ENCODE results near the gene RPUSD4.

The RPUSD4 gene

DNA sequence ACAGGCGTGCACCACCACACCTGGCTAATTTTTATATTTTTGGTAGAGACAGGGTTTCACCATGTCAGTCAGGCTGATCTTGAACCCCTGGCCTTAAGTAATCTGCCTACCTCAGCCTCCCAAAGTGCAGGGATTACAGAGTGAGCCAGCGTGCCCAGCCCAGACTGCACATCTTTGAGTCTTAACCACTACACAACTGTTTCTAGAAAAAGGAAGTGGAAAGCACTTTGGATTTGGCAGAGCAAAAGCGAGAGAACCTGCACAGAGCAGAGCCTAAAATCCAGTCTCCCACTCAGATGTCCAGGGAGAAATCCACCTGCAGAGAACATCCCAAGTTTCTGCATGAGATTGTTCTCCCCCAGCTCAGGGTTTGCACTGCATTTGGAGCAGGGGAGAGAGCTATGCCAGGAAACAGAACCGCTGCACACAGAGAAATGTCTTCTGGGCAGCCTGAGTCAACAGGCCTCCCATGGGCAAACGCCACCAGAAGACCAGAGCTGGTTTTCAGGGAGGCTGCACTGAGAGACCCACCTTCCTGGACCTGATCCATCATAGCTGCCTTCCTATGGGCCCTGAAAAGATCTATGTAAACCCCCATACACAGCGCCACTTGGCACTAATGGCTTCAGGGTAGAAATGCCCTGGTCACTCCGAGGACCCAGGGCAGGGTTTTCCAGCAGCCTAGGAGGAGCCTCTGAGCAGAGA lies 54.0 kb downstream of the RPUSD4 start:
- DNase-seq, result no peak

DNA sequence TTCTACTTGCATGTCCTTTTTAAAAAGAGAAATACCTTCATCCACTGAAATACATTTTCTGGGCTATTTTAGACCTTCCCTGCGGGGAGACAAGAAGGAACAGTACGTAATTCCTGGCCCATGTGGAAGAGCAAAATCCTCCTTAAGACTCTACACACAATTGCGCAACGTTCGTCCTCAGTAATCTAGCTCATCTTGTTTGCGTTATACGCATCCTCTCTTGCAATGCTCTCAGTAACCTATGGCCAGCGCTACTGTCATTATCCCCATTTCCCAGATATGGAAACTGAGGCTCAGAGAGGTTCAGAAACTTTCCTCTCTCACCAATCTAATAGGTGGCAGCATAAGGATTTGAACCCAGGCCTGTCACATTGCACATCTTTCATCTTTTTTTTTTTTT lies 54.6 kb downstream of the RPUSD4 start:
- no peak for DNase-seq

DNA sequence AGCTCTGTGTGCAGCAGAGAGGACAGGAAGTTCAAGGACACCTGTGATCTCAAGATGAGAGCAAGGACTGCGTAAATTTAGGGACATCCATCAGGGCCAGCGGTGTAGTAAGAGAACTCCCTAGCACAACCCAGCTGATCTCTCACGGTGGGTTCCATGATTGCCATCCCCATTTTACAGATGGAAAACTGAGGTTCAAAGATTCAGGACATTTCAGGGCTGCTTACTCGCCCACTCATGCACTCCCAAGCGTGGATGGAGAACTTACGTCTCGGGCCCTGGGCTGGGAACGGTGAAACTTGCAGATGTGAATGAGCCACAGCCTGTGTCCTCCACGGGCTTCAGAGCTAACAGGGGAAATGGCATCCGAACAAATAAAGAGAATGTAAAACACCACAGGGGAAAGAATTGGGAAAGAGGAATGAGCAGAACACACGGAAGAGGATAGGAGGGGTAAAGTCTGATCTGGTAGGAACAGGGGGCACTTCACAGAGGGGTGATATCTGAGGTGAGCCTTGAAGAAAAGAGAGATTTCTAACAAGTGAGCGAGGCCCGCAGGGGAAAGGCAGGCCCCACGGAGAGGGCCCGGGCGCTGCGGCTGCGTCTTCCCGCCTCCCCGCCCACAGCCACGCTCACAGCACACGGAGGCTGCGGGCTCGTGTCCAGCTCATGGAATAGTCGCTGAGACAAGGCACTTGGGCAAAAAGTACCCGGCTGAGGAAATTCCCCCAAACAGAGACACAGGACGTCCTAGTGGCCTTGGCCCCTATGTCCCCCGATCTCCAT lies 55.9 kb downstream of the RPUSD4 start:
- DNase-seq, result no peak

DNA sequence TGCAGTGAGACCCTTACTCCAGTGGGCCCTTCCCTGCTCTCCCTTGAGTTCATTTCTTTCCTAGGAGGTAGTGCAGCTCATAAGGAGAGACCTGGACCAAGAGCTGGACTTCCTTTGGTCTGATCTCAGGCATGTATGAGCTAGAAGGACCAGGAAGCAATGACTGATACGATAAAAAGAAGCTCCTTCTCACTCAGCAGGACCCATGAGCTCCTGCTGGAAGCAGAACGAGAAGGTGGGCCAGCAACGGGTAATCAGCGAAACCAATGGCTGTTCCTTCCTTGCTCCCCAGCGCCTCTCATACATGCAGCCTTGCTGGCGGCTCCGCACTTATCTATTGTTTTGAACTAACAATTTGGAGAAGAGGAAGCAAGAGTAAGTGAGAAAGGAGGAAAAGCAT lies 56.8 kb downstream of the RPUSD4 start:
- no peak for DNase-seq

DNA sequence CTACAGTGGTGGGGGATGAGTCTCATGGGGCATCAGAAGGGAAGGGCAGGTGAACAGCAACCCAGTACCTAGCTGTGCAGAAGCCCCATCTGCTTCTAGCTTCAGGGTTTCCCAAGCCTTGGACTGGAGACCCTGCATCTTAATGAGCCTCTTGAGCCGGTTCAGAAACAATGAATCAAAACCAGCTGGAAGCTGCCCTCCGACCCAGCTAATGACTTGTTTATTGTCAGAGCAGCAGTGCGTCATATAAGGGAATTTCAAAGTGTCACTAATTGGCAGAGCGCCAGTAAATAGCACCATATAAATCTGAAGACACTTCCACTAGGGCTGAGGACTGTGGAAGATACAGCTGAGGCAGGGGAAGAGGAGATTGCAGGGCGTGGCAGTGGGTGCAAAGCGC lies 57.5 kb downstream of the RPUSD4 start:
- no peak for DNase-seq

DNA sequence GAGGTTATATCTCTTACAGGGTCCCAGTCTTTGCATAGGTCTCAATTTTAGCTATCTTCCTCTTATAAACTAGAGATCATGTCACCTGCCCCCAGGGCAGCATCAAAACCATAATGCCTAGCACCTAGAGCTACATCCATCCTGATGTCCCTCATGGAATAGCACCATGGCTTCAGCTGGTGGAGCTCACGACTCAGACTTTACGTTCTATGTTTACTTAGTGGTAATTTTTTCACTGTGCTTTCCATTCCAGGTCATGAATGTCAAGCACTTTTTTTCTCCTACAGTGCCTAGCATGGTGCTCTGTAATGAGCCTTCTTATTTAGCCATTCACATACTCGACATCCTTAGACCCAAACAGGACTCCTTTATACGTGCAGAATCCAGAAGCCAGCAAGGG lies 58.4 kb downstream of the RPUSD4 start:
- no peak for DNase-seq

DNA sequence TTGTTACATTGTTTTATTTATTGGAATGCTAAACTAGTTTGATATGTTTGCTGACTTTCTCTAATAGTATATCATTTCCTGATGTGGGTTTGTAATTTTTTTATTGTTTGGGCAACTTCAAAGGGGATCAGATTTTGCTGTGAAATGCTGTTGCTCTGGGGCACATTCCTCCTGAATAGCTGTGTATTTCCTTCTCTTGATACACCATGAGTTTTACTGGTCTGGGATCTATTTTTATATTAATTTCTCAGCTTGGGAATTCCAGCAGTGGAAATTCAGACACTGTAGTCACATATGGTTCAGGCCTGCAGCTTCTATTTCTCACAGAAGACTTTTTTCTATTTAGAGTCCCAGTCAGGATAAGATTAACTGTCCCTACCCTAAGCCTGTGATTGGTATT lies 58.9 kb downstream of the RPUSD4 start:
- no peak for DNase-seq

DNA sequence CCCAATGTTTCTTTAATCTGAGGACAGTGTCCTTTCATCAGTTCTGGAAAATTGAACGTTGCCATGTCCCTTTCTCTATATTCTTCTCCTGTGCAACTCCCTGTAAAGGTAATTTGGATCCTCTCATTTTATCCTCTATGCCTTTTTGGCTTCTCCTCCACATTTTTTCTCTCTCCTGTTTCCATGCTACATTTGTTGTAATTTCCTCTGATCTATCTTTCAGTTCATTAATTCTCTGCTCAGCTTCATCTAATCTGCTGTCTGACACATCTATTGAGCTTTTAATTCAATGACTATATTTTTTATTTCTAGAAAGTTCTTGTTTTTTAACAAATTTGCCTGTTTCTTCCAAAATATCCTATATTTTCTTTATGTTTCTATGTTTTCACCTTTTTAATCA lies 59.3 kb downstream of the RPUSD4 start:
- DNase-seq, result no peak

Data from right kidney (tissue), 1 donor.